ENCODE results near the gene NRIP1. TPM values are rescaled to one million over a fixed set of nuclear protein-coding genes. Genes with fewer than 3 reads are reported as not detected.

The NRIP1 gene
- total RNA-seq, 4 donors from 2014 or later = 21.5 to 30.7 (median 28.2) TPM

GRCh38 chr21:15093216-15093615, 28.4 kb upstream of the NRIP1 start:
- no peak for ATAC-seq
- H3K4me3 ChIP-seq = no peak overlapping the region
- 100% methylated on average over 1 of the region's 1 CpG for WGBS, 2 donors (ENCODE audit: low coverage in 1 of 2)

GRCh38 chr21:15092745-15093144, 27.9 kb upstream of the NRIP1 start:
- TF ChIP-seq POLR2AphosphoS5 (IDR thresholded peaks at IDR 0.05) (no peak), CTCF (IDR thresholded peaks at IDR 0.05) (no peak), EP300 (IDR thresholded peaks at IDR 0.05) (no peak), POLR2A (IDR thresholded peaks at IDR 0.05) (no peak)
- 91 to 92% methylated on average over 1 to 2 of the region's 2 CpGs for whole genome bisulfite sequencing, 2 donors (ENCODE audit: low coverage in 1 of 2)
- H3K4me3 ChIP-seq = no peak overlapping the region

More at GRCh38 chr21:15093216-15093615, 28.4 kb upstream of the NRIP1 start:
- no peaks in the 10 kb centered on the region for H3K9me3 ChIP-seq
- no peak for TF ChIP-seq EP300 (IDR thresholded peaks at IDR 0.05)
- no peak for TF ChIP-seq POLR2AphosphoS5 (IDR thresholded peaks at IDR 0.05)
- TF ChIP-seq CTCF (IDR thresholded peaks at IDR 0.05) = no peak
- no peak for TF ChIP-seq POLR2A (IDR thresholded peaks at IDR 0.05)
- H3K4me1 ChIP-seq = no peaks in the 10 kb centered on the region
- no peaks in the 10 kb centered on the region for H3K36me3 ChIP-seq
- no peaks in the 10 kb centered on the region for H3K27me3 ChIP-seq
- H3K27ac ChIP-seq = no peak overlapping the region

DNA sequence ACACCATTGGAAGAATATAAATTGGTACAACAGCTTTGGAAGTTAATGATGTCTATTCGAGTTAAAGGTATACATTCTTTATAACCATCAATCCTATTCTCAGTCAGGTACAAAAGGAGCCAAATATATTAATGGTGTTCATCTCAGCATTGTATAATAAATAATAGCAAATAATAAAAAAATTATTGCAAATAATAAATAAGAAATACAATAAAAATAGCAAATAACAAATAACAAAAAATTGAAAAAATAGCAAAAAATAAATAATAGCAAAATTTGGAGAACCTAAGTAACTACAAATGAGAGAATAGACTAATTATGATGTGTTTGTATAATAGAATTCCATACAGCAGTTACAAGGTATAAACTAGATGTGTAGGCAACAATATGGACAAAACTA, 25.6 kb upstream of the NRIP1 start:
- Histone ChIP-seq H3K9me3 (no peaks in the 10 kb centered on the region), H3K4me3 (no peak overlapping the region), H3K27me3 (no peaks in the 10 kb centered on the region), H3K36me3 (no peaks in the 10 kb centered on the region), H3K27ac (no peak overlapping the region), H3K4me1 (no peaks in the 10 kb centered on the region)
- no peak for ATAC-seq
- WGBS, 2 donors (ENCODE audit: low coverage in 1 of 2) = 0 to 86% methylated on average over 1 of the region's 1 CpG
- TF ChIP-seq POLR2A (IDR thresholded peaks at IDR 0.05) = no peak

More at GRCh38 chr21:15092745-15093144, 27.9 kb upstream of the NRIP1 start:
- ATAC-seq = no peak
- no peaks in the 10 kb centered on the region for H3K36me3 ChIP-seq
- H3K4me1 ChIP-seq = no peaks in the 10 kb centered on the region
- no peak overlapping the region for H3K27ac ChIP-seq
- H3K9me3 ChIP-seq = no peaks in the 10 kb centered on the region
- no peaks in the 10 kb centered on the region for H3K27me3 ChIP-seq

DNA sequence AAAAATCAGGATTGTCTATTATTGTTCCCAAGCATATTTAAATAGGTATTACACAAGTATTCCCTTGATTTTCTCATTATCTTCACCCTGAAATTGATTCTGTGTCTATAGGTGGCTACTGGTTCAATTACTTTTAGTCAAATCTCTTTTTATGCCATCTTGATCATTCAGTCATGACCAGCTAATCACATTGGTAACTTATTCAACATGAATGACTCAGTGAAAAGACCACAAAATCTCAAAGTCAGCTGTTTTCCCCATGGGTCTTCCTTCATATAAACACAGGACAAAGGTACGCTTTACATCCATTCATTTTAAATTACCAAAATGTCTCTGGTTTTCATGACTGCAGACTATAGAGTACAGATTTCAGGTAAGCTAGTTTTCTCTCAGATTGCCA, 23.7 kb upstream of the NRIP1 start:
- Histone ChIP-seq H3K9me3 (no peaks in the 10 kb centered on the region), H3K4me1 (no peaks in the 10 kb centered on the region), H3K4me3 (no peak overlapping the region), H3K27me3 (no peaks in the 10 kb centered on the region), H3K36me3 (no peaks in the 10 kb centered on the region), H3K27ac (no peak overlapping the region)
- TF ChIP-seq EP300 (IDR thresholded peaks at IDR 0.05) = no peak
- no peak for TF ChIP-seq POLR2A (IDR thresholded peaks at IDR 0.05)
- no peak for TF ChIP-seq CTCF (IDR thresholded peaks at IDR 0.05)
- TF ChIP-seq POLR2AphosphoS5 (IDR thresholded peaks at IDR 0.05) = no peak
- WGBS, 2 donors (ENCODE audit: low coverage in 1 of 2) = 92 to 100% methylated on average over 1 of the region's 1 CpG
- ATAC-seq = no peak

DNA sequence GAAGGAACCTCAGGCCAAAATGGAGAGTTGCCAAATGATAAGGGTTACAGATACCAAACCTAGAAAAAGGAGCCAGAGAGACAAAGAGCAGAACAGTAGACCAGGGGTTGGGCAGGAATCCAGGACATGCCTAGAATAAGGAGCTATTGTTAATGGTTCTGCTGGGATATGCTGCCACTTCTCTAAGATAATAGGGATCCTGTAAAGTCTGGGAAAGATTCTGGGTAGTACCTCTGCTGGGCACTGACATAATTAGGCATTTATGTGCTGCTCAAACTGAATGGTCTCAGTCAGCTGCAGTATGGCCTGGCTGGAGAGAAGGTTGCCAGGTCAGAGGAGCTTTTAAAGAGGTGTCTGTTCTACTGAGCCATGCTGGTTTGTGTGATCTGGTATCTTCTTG, 19.9 kb upstream of the NRIP1 start:
- no peaks in the 10 kb centered on the region for H3K36me3 ChIP-seq
- TF ChIP-seq POLR2A (IDR thresholded peaks at IDR 0.05) (no peak), CTCF (IDR thresholded peaks at IDR 0.05) (no peak), POLR2AphosphoS5 (IDR thresholded peaks at IDR 0.05) (no peak), EP300 (IDR thresholded peaks at IDR 0.05) (no peak)
- ATAC-seq = no peak

More for the DNA sequence above, 19.9 kb upstream of the NRIP1 start:
- Histone ChIP-seq H3K27me3 (no peaks in the 10 kb centered on the region), H3K4me3 (no peak overlapping the region), H3K4me1 (no peaks in the 10 kb centered on the region), H3K9me3 (no peaks in the 10 kb centered on the region), H3K27ac (no peak overlapping the region)

Measured in gastroesophageal sphincter (tissue), 4 donors.